Kidney glomerular epithelial cell (primary cell): ENCODE measurements around the gene SEMA3C.

Experiments
- DNase-seq: peaks from one replicate; lab custom pipeline; 2025; lab: John Stamatoyannopoulos, UW

The SEMA3C gene

DNA sequence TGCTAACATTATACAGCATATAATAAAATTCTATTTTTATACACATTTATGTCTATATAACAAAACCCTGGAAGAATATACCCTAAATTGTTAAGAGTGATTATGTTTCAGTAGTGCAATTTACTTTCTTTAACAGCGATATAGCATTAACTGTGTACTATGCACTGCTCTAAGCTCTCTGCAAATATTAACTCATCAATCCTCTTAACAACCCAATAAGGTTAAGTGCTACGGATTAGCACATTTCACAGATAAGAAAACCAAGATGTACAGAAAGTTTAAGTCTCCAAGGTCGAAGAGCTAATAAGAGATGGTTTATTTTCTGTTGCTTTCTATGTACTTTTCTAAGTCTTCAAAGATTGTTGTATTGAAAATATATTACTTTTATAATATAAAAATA is 95.8 kb downstream of the SEMA3C start:
- no peak for DNase-seq

DNA sequence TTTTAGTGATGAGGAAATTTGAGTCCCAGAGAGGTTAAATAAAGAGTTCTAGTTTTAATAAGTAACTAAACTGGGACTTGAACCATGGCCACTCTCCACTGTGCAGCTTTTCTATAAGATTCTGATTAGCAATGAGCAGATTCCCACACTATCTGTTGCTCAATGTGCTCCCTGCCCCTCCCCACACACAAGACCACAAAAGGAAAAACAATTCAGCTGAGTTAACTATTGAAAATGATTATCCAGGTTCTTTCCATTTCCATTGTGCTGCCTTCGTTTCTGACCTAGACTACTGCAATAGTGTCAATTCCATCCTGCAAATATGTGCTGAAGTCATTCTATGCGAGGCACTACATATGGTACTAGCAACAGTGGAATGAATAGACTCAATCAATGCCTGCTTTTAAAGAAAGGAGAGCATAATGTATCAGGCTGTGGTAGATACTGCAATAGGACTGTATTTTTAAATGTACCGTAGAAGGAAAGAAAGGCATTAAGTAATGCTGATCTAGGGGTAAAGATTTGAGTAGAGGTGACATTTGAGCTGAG is 97.0 kb downstream of the SEMA3C start:
- DNase-seq, result peak; percentile 57

DNA sequence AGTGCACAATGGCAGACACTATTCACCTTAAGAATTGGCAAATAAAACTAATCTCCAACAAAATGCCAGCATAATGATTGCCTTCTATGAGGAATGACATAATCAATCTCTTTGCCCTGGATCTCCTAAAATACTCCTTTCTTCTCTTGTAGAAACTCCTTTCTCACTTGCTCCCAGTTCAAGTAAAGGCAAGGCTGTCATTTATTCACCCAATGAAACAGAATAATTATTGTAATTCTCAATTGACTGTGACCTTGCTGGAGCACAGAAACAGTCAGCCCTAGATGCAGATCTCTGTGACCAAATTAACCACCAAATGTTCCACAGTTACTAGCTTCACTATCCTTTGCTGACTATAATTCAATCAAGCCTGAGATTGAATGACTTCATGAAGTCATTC is 99.3 kb downstream of the SEMA3C start:
- no peak for DNase-seq

DNA sequence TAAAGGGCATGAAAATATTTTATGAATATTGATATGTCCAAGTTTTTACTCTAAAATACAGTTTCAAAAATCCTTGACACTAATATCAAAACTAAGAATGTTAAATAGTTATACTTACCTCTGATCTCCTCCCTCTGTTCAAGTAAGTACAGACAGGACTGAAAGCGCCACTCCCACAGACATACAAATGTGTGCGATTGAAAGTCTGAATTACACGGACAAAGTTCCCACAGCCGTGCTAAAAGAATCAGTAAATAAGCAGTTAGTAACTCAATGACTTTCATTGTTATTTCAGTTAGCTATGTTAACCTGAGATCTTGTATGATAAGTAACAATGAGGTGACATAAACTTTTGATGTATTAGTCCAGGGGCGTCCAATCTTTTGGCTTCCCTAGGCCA is 100.7 kb downstream of the SEMA3C start:
- DNase-seq, result no peak

DNA sequence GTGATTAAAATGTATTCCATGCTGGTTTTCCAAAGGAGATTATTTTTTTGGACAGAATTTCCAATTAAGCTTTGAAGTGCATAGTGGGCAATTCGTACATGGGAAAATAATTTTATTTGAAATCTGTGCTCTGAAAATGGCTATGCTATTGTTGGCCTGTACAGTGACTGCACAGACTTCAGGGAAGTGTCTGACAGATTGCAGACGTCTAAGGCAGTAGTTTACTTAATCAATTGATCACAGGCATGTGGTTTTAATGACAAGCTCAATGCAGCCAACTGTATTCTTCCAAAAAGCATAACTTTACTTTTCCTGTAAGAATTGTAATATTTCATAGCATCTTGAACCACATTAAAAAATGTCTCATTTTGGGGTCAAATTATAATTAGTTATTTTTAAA is 102.0 kb downstream of the SEMA3C start:
- DNase-seq, result no peak

DNA sequence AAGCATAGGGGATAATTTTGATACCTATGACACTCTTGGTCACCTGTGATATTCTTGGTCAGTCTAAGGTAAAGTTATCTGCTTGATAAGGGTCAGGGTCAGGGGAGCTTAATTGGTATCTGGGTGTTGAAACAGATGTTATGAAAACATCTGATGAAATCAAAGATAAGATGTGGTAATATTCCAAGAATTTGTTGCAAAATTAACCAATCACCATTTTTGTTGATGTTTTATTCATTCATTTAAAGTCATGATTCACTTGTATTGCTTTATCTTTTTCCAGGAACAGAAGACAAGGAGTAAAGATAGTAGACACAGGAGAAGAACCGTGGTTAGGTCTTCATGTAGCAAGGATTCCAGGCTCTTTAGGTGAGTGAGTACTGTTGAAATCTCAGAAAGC is 103.1 kb downstream of the SEMA3C start:
- DNase-seq, result no peak

DNA sequence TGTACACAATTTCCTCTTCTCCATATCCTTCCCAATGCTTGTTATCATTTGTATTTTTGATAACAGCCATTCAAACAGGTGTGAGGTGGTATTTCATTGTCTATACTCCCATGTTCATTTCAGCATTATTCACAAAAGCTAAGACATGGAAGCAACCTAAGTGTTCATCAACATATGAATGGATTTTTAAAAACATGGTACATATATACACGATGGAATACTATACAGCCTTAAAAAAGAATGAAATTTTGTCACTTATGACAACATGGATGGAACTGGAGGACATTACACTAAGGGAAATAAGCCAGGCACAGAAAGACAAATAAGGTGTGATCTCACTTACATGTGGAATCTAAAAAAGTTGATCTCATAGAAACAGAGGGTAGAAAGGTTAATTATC is 109.3 kb downstream of the SEMA3C start:
- no peak for DNase-seq

DNA sequence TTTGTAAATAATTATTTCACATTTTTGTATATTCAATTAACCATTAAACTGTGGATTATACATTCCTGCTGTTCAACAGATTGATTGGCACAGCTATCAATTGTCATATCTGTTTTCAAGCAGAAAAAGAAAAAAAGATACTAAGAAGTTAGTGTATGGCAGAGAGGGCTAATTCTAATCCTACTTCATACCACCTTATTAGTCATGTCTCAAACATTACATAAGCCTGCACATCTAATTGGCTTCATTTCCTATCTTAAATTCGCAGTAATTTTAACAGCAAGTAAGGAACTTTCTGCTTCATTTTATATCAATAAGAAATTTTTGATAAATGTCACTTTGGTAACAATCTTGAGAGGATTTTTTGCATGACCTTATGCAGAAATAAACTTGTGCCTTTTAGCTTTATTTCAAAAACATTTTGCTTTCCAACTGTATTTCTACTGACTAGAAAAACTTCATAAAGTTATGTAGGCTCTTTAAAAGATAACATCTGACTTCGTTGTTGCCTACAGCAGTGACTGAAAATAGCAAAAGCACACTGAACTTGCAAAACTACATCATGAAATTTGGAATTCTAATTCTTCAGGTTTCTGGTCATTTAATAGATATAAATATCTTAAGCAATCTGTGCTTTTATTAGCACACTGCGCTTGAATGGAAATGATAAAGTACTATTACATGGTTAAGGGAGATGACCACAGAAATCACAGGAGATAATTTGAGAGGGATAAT is 111.5 kb downstream of the SEMA3C start:
- DNase-seq, result no peak

DNA sequence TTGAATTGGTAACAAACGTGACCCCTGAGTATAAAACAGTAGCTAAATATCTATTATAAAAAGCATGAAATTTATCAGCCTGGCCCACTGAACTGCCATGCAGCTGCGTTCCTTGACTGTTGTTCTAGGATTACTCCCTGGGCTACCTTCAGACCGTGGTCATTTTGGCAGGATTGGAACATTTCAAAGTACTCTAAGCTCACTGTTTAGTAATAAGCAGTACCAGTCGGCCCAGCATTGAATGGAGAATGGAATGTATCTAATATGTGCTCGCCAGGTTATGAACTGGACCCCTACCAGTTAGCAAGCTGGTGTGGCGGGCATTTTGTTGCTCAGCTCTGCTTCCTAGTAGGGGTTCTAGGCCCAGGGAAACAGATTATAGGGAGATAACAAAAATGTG is 112.2 kb downstream of the SEMA3C start:
- no peak for DNase-seq

DNA sequence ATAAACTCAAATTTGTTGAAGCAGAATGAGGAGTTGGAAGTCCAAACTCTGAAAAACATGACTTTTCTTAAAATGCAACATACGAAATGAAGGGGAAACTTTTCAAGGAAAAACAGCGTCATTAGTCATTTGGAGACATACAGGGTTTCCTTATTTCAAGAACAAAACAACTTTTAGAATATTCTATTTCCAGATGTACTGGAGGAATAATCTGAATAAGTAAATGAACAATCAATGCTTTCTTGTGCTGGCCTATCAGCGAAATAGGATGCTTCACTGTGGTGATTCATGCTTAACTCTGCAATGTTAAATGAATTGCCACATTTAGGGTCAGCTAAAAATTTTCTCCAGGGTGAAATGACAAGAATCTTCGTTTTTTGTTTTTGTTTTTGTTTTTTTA is 114.3 kb downstream of the SEMA3C start:
- DNase-seq, result no peak

DNA sequence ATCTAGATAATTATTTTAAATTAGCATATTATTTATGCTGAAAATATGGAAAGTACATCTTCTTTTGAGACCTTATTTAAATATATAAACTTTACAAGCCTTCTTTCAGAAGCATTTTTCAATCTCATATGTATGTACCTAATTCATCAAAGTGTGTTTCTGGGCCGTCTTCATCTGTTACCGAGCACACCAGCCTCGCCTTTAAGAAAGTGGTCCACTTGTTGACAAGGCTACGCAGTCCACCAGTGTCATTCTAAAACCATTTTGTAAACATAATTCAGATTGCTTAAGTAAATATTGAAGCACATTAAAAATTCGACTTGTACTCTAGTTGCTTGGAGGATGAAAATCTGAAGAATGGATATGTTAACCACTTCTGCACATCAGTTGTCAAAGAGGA is 116.3 kb downstream of the SEMA3C start:
- DNase-seq, result no peak

DNA sequence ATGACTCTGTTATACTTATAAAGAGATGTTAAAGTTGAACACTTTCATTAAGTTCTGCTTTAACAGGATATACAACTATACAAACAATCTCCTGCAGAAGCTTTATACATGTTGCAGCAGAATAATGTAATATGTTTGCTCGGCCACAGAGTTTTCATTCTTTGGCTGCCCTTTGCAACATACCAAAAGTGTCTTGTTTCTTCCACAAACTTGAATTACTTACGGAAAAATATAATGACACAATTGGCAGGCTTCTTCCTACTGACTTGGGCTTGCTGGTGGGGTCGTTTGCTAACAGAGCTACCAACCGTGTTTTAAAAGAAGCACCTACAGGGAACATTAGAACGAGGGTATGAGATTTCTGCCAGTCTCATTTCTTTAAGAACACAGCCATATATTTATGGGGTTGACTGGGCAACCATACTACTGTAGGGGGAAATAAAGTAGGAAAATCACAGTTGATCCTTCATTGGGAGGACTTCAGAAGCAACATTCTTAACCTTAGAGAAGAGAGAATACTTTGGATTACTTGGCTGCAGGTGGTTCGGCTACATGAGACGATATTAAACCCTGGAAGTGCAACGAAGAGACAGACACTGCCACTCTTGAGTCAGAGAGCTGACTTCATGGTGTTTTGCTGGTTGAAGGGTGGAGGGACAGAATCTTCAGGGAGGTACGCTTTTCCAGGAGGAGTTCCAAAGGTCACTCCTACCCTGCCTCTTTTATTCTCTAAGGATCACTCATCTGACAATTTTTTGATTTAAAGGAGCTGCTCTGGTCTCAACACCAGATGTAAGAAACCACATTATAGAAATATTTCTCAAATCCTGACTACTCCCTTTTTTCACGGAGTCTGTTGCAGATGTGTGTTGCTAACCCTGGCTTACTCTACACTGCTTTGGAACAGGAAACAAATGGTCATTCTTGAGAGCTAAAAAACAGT is 123.9 kb downstream of the SEMA3C start:
- no peak for DNase-seq

DNA sequence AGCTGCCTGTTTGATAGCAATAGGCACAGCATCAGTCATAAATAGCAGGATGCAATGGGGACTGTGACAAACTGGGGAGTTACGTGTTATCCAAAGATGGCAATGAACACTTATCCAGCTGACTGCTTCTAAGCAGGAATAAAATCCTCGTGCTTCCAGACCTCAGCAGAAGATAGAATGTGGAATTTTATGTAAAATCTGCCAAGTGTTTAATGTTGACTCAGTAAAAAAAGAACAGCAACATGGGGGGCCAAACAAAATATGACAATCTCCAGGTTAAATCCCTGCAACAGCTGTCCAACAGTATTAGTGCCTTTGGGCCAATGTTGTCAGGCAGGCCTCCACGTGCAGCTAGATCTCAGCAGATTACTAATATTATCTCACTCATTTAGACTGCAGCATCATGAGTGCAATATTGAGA is 127.3 kb downstream of the SEMA3C start:
- DNase-seq, result no peak

DNA sequence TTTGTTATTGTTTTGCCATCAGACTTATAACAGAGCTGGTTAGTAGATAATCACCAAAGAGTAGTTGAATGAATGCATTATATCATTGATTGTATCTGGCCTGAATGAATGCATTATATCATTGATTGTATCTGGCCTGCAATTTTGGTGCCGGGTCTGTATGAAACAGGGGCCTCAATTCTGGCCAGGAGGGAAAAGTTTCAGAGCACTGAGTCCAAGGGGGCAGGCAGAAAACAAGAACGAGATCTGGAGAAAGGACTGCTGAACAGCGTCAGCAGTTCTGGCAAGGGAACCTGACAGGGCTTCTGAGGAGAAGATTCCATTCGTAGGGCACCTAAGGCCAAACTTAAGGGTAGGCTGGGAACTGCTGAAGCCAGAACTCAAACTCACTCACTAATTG is 128.0 kb downstream of the SEMA3C start:
- DNase-seq, result no peak

DNA sequence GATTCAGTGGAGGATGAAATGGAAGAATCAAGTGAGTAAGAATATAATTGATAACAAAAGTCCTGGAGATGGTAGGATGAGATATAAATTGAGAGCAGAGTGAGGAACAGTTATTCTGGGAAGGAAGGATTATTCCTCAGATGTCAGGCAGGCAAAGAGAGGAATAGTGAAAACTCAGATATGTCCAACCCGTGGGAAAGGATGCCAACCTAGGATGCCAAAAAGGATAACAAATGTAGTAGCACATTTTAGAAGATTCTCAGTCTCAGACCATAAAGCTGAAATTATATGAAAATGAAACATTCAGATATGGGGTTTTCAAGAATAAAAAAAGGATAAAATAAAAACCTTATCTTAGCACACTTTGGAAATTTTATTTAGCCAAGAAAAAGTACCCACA is 131.1 kb downstream of the SEMA3C start:
- no peak for DNase-seq

DNA sequence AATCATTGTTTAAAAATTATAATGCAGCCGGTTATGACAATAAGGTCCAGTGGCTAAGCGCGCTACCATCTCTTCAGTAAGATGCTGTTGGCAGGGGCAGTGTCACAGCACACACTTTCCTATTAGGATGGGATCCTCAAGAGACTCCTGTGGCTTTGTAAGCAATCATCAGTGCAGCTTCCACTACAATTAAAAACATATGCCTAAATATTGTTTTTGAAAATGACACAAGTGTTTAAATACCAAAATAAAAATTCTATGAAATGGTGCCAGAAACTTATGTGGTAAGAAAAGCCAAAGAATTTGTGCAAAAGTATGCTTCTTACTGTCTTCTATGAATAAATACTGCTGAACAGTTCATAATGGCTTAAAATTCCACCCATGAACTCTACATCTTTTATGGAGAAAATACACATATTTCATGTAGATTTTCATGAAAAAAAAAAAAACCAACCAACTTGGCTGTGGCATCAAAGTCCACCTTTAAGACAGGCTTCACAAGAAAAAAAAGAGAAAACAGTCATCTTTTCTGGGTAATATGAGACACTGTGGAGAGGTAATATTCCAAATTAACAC is 132.8 kb downstream of the SEMA3C start:
- no peak for DNase-seq

DNA sequence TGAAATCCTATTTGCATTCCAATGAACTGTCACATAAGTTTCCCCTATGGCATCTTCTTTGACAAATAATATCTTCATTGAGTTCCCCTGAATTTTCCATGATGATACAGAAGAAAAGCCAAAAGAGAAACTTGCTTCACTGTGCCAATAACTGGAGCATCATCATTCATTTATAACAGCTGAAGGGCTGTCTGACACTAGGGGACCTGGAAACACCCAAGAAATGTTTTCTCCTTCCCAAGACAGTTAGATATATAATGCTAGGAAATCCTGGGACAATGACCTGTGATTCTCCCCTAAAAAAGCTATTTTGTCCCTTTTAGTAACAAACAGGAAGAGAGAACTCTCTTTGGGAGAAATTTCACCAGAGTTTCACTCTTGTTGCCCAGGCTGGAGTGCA is 133.6 kb downstream of the SEMA3C start:
- no peak for DNase-seq

DNA sequence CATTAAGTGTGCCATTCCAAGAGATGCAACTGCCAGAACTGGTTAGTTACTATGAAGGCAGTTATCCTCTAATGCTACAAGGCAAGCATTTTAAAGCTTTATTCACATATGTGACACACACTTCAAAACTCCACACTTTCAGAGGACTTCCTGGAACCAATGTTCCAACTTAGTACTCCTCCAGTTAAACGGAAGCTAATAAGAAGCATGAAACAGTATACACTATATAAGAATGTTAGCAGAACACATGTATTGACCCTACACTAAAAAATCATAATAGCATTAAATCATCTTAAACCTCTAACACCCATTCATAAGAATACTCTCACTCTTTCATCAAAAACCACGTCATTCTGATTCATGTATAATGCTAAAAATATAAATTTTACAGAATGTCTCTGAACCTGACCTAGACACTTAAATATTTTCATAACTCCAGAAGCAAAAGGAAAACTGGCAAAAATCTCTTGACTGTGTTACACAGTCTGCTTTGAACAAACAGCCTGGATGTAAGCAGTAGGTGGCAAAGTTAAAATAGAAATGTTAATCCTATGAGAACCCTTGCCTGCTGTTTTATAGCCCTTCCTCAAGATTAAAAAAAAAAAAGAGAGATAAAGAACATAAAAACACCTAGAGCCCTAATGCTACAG is 135.0 kb downstream of the SEMA3C start:
- no peak for DNase-seq

DNA sequence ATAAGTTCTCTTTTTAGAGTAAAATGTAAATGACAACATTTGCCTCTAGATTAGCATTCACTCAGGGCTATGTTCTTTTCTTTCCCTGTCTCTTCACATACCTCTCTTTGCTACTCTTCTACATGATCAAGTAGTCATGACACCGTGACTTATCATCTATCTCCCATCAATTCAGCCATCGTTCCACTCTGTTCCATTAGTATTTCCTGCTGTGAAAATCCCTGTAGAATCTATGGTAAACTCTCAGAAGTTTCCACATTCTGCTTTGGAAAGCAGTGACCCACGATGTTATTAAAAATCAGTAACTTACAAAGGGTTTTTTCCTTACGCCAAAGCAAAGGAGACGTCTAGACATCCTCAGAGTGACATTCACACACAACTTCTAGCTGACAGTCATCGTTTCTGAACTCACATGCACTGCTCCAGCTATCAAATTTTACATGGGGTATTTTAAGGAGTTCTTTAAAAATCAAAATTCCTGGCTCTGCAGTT is 135.6 kb downstream of the SEMA3C start:
- DNase-seq, result no peak

DNA sequence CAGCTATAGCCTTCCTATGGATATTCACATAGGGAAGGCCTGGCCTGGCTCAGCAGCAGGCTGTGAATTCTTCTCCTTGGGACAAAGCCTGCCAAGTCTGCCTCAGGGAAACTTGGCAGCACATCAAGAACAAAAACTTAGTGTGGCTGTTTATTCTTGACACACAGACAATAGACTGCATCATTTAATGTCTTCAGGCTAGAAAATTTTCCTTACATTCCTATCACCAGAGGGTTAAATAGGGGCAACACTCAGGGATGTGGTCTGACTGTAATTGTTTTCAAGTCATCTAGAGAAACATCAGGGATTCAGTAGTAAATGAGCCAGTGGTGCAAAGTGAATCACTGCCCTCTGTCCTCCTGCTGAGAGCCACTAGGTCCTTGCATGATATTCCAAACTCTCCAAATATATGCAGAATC is 137.3 kb downstream of the SEMA3C start:
- DNase-seq, result no peak

DNA sequence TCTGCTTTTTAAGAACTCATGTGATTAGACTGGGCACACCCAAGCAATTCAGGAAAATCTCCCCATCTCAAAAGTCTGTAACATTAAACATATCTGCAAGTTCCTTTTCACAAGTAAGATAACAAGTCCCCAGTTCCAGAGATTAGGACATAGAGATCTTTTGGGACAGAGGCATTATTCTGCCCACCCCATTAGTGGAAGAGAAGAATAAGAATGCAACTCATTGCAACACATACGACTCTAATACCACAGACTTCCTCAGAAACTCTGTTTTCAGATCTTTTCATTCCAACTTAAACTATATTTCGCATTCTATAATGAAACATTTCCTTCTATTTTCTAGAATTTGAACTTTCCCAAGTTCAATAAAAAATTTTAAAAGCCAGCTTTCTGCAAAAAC is 137.7 kb downstream of the SEMA3C start:
- DNase-seq, result no peak

DNA sequence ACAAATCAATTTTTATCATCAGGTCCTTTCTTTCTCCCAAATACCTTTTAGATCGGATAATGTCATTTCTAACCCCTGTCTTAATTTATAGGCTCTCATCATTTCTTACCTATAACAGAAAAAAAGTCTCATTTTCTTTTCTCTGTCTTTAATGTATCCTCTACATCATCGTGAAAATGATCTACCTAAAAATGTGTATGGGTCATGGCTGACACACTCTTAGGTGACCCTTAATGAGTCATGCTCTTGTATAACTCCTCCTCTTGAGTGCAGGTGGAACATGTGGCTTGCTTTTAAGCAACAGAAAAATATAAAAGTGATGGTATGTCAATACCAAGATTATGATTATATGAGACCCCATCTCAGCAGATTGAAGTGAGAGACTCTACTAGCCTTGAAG is 139.4 kb downstream of the SEMA3C start:
- no peak for DNase-seq
